HG03342 (cell line): ENCODE measurements around the gene MYBBP1A.

Source experiments
- ATAC-seq: cut with Tn5 transposase; IDR thresholded peaks from one replicate; pipeline ENCODE4 v1.9.1; 2021; ENCODE audit warnings: mild to moderate bottlenecking, moderate library complexity; ENCODE audit not compliant: unreplicated experiment

Gene MYBBP1A

GRCh38 chr17:4537451-4538235 lies 17.5 kb downstream of the MYBBP1A start:
- no peak for ATAC-seq

- no peak for ATAC-seq
Observed at GRCh38 chr17:4536742-4537411, 18.3 kb downstream of the MYBBP1A start.

GRCh38 chr17:4536259-4536741 lies 18.9 kb downstream of the MYBBP1A start:
- no peak for ATAC-seq

GRCh38 chr17:4535667-4536258 lies 19.4 kb downstream of the MYBBP1A start:
- ATAC-seq: no peak

GRCh38 chr17:4534928-4535666 lies 20.1 kb downstream of the MYBBP1A start:
- ATAC-seq: no peak

DNA sequence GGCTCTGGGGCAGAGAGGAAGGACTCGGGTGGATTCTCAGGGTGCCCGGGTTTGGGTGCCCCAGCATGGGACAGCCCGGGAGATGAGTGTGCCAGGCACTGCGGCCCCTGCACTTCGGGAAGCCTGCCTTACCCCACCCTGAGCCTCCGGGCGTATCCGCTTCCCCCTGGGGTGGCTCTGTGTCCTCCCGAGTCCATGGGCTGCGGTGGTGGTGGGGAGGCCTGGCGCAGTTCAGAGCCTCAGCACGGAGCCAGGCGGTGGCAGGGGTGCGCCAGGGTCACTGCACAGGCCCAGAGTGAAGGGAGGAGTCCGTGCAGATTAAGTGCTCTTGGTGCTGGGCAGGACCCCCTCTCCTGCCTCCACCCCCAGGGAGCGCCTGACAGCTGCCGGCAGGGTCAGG lies 20.7 kb downstream of the MYBBP1A start:
- ATAC-seq: no peak

DNA sequence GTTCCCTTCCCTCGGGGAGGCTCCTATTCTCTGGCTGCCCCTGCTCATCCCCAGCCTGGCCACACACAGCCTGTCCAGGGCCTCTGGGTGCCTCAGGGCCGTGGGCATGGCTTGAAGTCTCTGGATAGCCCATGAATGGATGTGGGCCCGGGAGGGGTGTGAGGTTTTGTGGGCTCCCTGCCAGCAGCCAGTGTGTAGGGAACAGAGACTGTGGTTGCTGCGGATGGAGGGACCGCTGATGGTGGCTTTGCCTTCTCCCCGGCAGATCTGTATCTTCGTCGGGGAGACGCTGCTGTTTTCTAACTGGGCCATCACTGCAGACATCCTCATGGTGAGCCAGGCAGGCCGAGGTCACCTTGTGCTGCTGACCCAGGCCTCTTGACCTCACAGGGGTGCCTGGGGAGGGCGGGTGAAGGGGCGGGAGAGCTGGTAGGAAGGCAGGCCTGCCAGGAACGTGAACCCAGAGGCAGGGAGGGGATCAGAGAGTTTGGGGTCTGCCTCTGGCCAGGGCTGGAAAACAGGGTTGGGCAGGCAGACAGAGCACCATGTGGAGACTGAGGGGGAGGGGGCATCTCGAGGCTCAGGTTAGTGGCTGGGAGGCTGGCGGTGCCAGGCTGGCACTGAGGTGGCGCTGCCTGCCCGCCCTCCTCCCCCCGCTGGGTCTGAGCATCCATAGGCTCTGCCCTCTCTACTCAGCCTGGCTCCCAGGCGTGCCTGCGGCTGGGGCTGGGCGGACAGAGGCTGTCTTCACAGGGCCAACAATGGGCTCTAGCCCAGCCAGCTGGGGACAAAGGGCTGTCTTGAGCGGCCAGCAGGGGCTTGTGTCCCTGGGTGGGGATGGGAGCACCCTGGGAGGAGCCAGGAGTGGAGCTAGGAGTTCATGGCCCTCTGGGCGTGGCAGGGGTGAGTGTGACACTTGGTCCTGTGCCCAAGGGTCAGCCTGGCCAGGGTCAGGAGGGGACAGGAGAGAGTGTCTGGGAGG lies 21.4 kb downstream of the MYBBP1A start:
- ATAC-seq: no peak

GRCh38 chr17:4532860-4533522 lies 22.2 kb downstream of the MYBBP1A start:
- ATAC-seq: no peak

DNA sequence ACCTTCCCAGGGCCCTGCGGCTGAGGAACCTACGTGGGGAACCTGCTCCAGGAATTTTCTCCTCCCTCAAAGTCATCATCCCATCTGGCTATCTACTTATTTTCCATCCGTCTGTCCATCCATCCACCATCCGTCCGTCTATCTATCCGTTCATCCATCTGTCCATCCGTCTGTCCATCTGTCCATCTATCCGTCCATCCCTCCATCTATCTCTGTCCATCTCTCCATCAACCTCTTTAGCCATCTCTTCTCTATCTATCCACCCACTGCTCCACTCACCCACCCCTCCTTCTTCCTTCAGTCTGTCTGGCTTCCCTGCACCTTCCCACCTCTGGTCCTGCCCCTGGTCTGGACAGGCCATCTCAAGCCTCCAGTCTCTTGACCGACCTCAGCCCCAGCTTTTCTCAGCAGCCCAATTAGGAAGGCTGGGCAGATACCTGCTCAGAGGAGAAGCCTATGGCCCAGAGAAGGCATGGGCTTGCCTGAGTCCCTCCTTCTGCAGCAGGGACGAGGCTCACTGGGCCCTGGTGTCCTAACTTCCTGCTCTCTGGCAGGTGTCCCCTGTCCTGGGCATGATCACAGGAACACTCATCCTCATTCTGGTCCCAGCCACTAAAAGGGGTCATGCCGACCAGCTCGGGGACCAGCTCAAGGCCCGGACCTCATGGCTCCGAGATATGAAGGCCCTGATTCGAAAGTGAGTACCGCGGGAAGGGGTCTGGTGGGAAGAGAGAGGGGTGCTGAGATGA lies 23.0 kb downstream of the MYBBP1A start:
- ATAC-seq: no peak

GRCh38 chr17:4530799-4531730 lies 24.1 kb downstream of the MYBBP1A start:
- no peak for ATAC-seq

- ATAC-seq: no peak
Observed at GRCh38 chr17:4529533-4530152, 25.5 kb downstream of the MYBBP1A start.

DNA sequence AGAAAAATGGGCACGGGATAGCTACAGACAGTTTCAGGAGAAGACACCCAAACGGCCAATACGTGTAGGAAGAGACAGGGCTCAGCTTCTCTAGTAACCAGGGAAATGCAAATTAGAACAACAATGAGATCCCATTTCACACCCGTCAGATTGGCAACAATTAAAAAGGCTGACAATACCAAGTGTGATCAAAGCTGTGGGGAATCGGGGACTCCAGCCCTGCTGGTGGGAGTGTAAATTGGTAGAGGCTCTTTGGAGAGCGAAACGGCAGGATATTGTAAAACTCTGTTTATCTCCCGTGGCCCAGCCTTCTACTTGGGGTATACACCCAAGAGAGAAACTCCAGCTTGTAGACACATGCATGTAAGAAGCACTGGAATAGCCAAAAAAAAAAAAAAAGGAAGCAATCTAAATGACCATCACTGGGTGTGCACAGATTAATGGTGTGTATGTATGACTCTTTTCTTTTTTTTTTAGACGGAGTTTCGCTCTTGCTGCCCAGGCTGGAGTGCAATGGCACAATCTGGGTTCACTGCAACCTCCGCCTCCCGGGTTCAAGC lies 27.5 kb downstream of the MYBBP1A start:
- no peak for ATAC-seq

DNA sequence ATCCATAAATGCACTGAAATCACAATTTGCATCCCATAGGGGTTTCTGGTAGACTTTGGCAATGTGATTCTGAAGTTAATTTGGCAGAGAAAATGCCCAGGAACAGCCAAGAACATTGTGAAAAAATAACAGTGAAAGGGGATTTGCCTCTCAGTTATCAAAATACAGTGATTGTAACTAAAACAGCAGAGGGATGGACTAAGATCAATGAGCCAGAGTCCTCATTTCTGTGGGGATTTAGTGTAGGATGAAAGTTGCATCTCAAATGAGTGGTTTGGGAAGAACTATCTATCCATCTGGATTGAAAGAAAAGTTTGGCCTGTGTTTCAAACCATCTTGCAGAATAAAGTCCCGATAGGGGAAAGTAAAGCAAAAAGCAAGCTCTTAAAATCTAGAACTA lies 28.1 kb downstream of the MYBBP1A start:
- ATAC-seq: no peak

- no peak for ATAC-seq
Observed at GRCh38 chr17:4525691-4526397, 29.3 kb downstream of the MYBBP1A start.

- no peak for ATAC-seq
Observed at GRCh38 chr17:4523946-4524345, 31.2 kb downstream of the MYBBP1A start.

GRCh38 chr17:4522661-4523060 lies 32.5 kb downstream of the MYBBP1A start:
- no peak for ATAC-seq
